Karpas-422 (cell line): ENCODE measurements around the gene EPC2. TPM values are rescaled to one million over a fixed set of nuclear protein-coding genes. Genes with fewer than 3 reads are reported as not detected.

Experiments used
- DNase-seq: peaks from one replicate; pipeline ENCODE4 v3.0.0-alpha.2; 2015
- H2AFZ ChIP-seq: fragments of 200-600 bp; sonication (generic); 2 replicates; pipeline ENCODE4 v1.6.1; 2014; ENCODE audit warnings: antibody characterized with exemption, low read length, mixed read lengths
- H3K27ac ChIP-seq: fragments of 200-600 bp; sonication (generic); 2 replicates; pipeline ENCODE4 v1.5.1; 2014; ENCODE audit warnings: mild to moderate bottlenecking, low read length, moderate library complexity
- H3K27me3 ChIP-seq: fragments of 200-600 bp; sonication (generic); 2 replicates; pipeline ENCODE4 v1.6.1; 2014; ENCODE audit warnings: low read length, mixed read lengths
- H3K36me3 ChIP-seq: fragments of 200-600 bp; sonication (generic); 2 replicates; pipeline ENCODE4 v1.6.1; 2014; ENCODE audit warnings: low read length, mixed read lengths; ENCODE audit not compliant: insufficient read depth
- H3K4me1 ChIP-seq: fragments of 200-600 bp; sonication (generic); 2 replicates; pipeline ENCODE4 v1.6.1; 2014; ENCODE audit warnings: mild to moderate bottlenecking, low read length, mixed read lengths
- H3K4me2 ChIP-seq: fragments of 200-600 bp; sonication (generic); 2 replicates; pipeline ENCODE4 v1.6.1; 2014; ENCODE audit warnings: low read length, low read depth, mild to moderate bottlenecking; ENCODE audit not compliant: poor library complexity, severe bottlenecking
- H3K4me3 ChIP-seq: fragments of 200-600 bp; sonication (generic); 2 replicates; pipeline ENCODE4 v1.5.1; 2014; ENCODE audit warnings: mild to moderate bottlenecking, antibody characterized with exemption, low read length, mixed read lengths
- H3K79me2 ChIP-seq: fragments of 200-600 bp; sonication (generic); 2 replicates; pipeline ENCODE4 v1.6.1; 2014; ENCODE audit warnings: mild to moderate bottlenecking, low read length, mixed read lengths
- H3K9ac ChIP-seq: fragments of 200-600 bp; sonication (generic); 2 replicates; pipeline ENCODE4 v1.6.0; 2014; ENCODE audit warnings: low read length
- H3K9me2 ChIP-seq: fragments of 200-600 bp; sonication (generic), shearing (Covaris generic); replicated peaks from 2 replicates; pipeline ENCODE4 v1.6.0; 2014; ENCODE audit warnings: mild to moderate bottlenecking, low read length, moderate library complexity; ENCODE audit not compliant: insufficient read depth
- H3K9me3 ChIP-seq: fragments of 300-700, 200-600 bp; sonication (generic); 2 replicates; pipeline ENCODE4 v1.6.1; 2014; ENCODE audit warnings: low read length, mixed read lengths
- H4K20me1 ChIP-seq: fragments of 200-600 bp; sonication (generic); 2 replicates; pipeline ENCODE4 v1.6.1; 2014; ENCODE audit warnings: mild to moderate bottlenecking, antibody characterized with exemption, low read length, low read depth; ENCODE audit not compliant: insufficient read depth
- total RNA-seq: library from RNA; depleted of rRNA; stranded (reverse); fragments of >200 nt; shearing (Covaris generic); gene quantifications from 2 replicates; pipeline ENCODE4 v1.2.3, GENCODE V29; 2014; ENCODE audit warnings: low replicate concordance

Gene EPC2
- total RNA-seq, 1 experiment from 2014 or later = 30.3 TPM

DNA sequence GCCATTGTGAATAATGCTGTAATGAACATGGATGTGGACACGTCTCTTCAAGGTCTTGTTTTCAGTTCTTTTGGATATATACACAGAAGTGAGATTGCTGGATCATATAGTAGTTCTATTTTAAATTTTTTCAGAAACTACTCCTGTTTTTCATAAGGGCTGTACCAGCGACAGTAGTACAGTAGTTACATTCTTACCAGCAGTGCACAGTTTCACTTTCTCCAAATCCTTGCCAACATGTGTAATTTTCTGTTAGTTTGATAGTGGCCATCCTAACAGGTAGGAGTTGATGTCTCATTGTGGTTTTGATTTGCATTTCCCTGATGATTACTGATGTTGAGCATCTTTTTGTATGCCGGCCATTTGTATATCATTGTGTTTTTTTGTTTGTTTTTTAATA lies 81.7 kb downstream of the EPC2 start:
- no peaks in the 10 kb centered on the region for H4K20me1 ChIP-seq
- H3K4me3 ChIP-seq = no peak overlapping the region
- peak overlapping the region; percentile 11 for H3K4me2 ChIP-seq
- H3K27ac ChIP-seq = no peak overlapping the region
- no peaks in the 10 kb centered on the region for H3K9me2 ChIP-seq
- no peak for DNase-seq
- H2AFZ ChIP-seq = no peak overlapping the region
- no peak overlapping the region for H3K9ac ChIP-seq
- no peaks in the 10 kb centered on the region for H3K9me3 ChIP-seq
- H3K79me2 ChIP-seq = peaks cover 96% of the 10 kb centered on the region
- H3K36me3 ChIP-seq = no peaks in the 10 kb centered on the region
- peaks cover 37% of the 10 kb centered on the region for H3K4me1 ChIP-seq
- H3K27me3 ChIP-seq = no peaks in the 10 kb centered on the region

DNA sequence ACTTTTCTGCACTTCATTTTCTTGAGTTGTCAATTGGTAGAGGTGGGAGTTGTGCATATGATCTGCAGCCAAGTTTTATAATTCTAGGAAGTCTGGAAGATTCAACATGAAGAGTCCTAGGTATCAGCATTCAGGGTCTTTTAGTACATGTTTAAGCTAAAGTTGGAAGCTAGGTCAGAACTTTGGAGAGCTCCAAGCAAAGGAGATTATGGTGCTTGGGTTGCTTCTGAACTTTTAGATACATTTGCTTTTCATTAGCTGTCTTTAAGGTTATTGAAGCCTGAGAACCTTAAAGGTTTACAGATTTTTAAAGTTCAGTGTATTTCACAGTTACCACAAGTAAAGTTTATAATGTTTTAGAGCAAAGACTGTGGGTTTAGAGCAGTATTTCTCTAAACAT lies 85.5 kb downstream of the EPC2 start:
- H3K79me2 ChIP-seq = peaks cover 97% of the 10 kb centered on the region
- peaks cover 13% of the 10 kb centered on the region for H3K4me1 ChIP-seq
- no peaks in the 10 kb centered on the region for H3K27me3 ChIP-seq
- no peak overlapping the region for H3K4me2 ChIP-seq
- H3K9me2 ChIP-seq = peaks cover under 1% of the 10 kb centered on the region; the same call in 1 of the 2 replicates
- no peaks in the 10 kb centered on the region for H4K20me1 ChIP-seq
- no peak for DNase-seq
- no peaks in the 10 kb centered on the region for H3K9me3 ChIP-seq
- no peak overlapping the region for H2AFZ ChIP-seq
- no peak overlapping the region for H3K9ac ChIP-seq
- no peak overlapping the region for H3K27ac ChIP-seq
- H3K36me3 ChIP-seq = no peaks in the 10 kb centered on the region
- no peak overlapping the region for H3K4me3 ChIP-seq

DNA sequence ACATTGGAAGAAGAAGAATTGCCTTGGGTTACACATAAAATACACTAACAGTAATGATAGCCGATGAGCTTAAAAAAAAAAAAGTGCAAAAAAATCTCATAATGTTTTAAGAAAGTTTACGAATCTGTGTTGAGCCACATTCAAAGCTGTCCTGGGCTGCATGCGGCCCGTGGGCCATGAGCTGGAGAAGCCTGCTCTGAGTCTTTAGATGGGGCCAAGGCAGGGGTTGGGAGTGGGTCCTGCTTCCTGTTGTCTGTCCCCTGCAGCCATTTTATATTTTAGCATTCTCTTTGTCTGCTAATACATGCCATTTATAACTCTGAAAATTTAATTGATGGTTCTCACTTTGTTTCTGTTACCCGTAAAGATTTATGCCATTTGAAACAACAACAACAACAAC lies 93.2 kb downstream of the EPC2 start:
- no peaks in the 10 kb centered on the region for H3K27me3 ChIP-seq
- H2AFZ ChIP-seq = no peak overlapping the region
- H3K4me2 ChIP-seq = no peak overlapping the region
- DNase-seq = no peak
- H3K27ac ChIP-seq = no peak overlapping the region
- H3K4me3 ChIP-seq = no peak overlapping the region
- no peaks in the 10 kb centered on the region for H3K9me3 ChIP-seq
- H3K9me2 ChIP-seq = peaks cover 3% of the 10 kb centered on the region; the same call in 1 of the 2 replicates
- no peaks in the 10 kb centered on the region for H3K36me3 ChIP-seq
- no peak overlapping the region for H3K9ac ChIP-seq
- H3K4me1 ChIP-seq = peaks cover 29% of the 10 kb centered on the region
- peaks cover 99% of the 10 kb centered on the region for H3K79me2 ChIP-seq
- H4K20me1 ChIP-seq = no peaks in the 10 kb centered on the region

DNA sequence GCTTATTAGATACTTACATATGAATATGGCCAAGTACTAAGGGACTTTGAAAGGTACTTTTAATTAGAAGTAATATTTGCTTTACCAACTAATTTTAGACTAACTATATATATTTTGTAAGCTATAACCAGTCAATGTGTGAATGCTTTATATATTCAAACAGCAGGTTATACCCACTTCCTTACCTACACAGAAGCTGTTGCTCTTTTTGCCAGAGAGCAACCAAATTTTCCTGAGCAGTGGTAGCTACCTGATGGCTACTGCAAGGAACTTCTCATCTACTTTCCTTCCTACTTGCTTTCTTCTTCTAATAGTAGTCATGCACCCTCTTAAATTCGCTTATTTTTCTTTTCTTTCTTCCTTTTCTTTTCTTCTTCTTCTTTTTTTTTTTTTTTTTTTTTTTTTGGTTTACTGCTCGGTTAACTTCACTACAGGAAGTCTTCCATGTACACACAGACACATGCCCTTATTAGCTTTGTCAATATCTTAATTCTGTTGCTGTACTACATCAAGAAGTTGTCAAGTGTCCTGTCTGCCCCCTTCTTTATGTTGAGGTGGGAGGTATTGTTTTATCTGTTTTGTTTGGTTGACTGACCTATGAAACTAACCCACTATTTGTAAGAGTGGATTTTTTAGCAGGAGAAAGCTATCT lies 95.0 kb downstream of the EPC2 start:
- no peak for DNase-seq

DNA sequence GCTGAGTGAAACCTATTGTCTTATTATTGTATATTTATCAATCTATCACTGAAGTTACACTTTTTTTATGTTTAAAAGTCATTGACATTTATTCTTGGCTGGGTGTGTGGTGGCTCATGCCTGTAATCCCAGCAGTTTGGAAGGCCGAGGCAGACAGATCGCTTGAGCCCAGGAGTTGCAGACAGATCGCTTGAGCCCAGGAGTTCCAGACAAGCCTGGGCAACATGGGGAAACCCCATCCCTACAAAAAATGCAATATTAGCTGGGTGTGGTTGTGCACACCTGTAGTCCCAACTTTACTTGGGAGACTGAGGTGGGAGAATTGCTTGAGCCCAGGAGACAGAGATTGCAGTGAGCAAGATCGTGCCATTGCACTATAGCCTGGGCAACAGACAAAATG lies 97.8 kb downstream of the EPC2 start:
- Histone ChIP-seq H2AFZ (no peak overlapping the region), H3K4me2 (no peak overlapping the region), H3K4me3 (no peak overlapping the region), H4K20me1 (no peaks in the 10 kb centered on the region), H3K36me3 (no peaks in the 10 kb centered on the region), H3K9me2 (no peaks in the 10 kb centered on the region), H3K9ac (no peak overlapping the region), H3K9me3 (no peaks in the 10 kb centered on the region), H3K27me3 (no peaks in the 10 kb centered on the region), H3K79me2 (peaks cover 100% of the 10 kb centered on the region), H3K4me1 (peaks cover 29% of the 10 kb centered on the region), H3K27ac (no peak overlapping the region)
- no peak for DNase-seq

More for the DNA sequence above, 95.0 kb downstream of the EPC2 start:
- Histone ChIP-seq H3K36me3 (no peaks in the 10 kb centered on the region), H3K27ac (peak overlapping the region; percentile 6; the same call in 1 of the 2 replicates), H3K27me3 (no peaks in the 10 kb centered on the region), H3K9ac (no peak overlapping the region), H3K4me1 (peaks cover 29% of the 10 kb centered on the region), H3K4me2 (peak overlapping the region; percentile 24), H4K20me1 (no peaks in the 10 kb centered on the region), H3K79me2 (peaks cover 98% of the 10 kb centered on the region), H3K9me3 (no peaks in the 10 kb centered on the region), H2AFZ (no peak overlapping the region), H3K4me3 (no peak overlapping the region), H3K9me2 (peaks cover 3% of the 10 kb centered on the region; the same call in 1 of the 2 replicates)

DNA sequence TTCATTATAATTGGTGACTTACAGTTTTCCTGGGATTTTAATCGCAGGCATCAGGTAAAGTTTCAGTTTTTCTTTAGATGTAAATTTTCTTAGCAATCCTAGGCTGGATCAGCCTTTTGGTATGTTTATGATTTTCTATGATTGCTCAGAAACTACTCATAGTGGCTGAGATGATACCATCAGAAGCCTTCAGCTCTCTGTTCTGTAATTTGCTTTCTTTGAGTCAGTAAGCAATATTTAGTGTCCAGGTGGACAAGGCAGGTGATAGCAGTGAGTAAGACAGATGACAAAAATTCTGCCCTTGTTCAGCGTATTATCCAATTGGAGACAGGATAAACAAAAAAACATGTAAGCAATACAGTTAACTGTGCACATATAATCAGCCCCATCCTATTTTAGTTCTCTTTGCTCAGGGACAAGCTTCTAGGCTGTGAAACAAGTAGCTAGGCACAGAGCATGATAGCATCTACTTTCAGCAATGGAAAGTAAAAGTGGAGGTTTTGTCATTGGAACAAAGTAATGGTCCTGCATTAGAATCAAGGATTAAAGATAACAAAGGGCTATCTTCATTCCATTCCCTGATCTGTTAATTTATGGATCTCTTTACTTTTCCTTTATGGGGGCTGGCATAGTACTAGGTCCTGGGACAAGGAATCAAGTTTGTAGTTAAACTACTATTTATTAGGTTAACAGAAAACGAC lies 100.8 kb downstream of the EPC2 start:
- H3K9me3 ChIP-seq = no peaks in the 10 kb centered on the region
- no peak for DNase-seq
- H3K4me2 ChIP-seq = no peak overlapping the region
- no peaks in the 10 kb centered on the region for H3K36me3 ChIP-seq
- H4K20me1 ChIP-seq = no peaks in the 10 kb centered on the region
- peaks cover 100% of the 10 kb centered on the region for H3K79me2 ChIP-seq
- H3K27ac ChIP-seq = no peak overlapping the region
- H2AFZ ChIP-seq = no peak overlapping the region
- H3K4me3 ChIP-seq = no peak overlapping the region
- no peaks in the 10 kb centered on the region for H3K27me3 ChIP-seq
- H3K4me1 ChIP-seq = peaks cover 5% of the 10 kb centered on the region; the same call in 1 of the 2 replicates
- no peaks in the 10 kb centered on the region; the same call in 1 of the 2 replicates for H3K9me2 ChIP-seq
- H3K9ac ChIP-seq = no peak overlapping the region

DNA sequence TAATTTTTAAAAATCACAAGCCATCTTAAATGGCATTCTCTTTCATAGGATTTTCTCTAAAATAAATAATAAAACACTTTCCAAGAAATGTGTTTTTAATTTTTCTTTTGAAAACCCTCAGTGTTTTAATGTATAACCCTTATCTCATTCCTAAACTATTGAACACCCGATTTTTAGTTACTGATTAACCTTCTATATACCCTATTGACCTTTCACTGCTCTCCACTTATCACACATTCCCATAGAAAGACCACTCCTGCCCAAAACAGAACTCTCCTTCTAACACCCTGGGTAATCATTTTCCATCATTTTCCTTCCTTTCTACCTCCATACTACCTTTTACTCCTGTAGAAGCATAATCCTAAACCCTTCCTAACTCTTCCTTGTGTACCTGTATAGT lies 102.4 kb downstream of the EPC2 start:
- no peak for DNase-seq
- H4K20me1 ChIP-seq = no peaks in the 10 kb centered on the region
- no peak overlapping the region for H3K27ac ChIP-seq
- no peaks in the 10 kb centered on the region for H3K4me1 ChIP-seq
- H3K9me2 ChIP-seq = no peaks in the 10 kb centered on the region; the same call in 1 of the 2 replicates
- no peak overlapping the region for H2AFZ ChIP-seq
- peaks cover 98% of the 10 kb centered on the region for H3K79me2 ChIP-seq
- H3K27me3 ChIP-seq = no peaks in the 10 kb centered on the region
- no peak overlapping the region for H3K4me2 ChIP-seq
- no peak overlapping the region for H3K4me3 ChIP-seq
- no peaks in the 10 kb centered on the region for H3K9me3 ChIP-seq
- H3K36me3 ChIP-seq = no peaks in the 10 kb centered on the region
- H3K9ac ChIP-seq = no peak overlapping the region

DNA sequence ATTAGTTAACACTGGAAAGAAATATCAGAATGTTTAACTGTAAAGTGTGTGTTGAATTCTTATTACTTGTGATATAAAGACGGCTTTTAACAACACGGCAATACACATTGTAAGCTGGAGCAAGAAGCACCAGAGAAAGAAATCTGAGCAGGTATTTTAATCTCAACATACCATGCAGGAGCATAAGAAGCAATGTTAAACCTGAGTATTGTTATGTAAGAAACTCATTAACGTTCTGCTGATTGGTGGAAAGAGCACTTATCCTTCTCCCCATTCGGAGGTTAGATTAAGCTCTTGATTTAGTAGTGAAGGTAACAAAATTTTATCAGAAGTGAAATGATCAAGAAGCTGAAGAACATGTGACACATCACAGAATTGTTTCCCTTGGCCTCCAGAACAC lies 107.4 kb downstream of the EPC2 start:
- Histone ChIP-seq H3K4me2 (no peak overlapping the region), H3K27ac (no peak overlapping the region), H3K9ac (no peak overlapping the region), H3K4me1 (no peaks in the 10 kb centered on the region), H3K36me3 (no peaks in the 10 kb centered on the region), H3K9me3 (no peaks in the 10 kb centered on the region), H3K4me3 (no peak overlapping the region), H3K27me3 (no peaks in the 10 kb centered on the region), H3K9me2 (no peaks in the 10 kb centered on the region; the same call in 1 of the 2 replicates), H3K79me2 (peaks cover 89% of the 10 kb centered on the region), H4K20me1 (no peaks in the 10 kb centered on the region), H2AFZ (no peak overlapping the region)
- no peak for DNase-seq
